Panc1 (cell line): Measurements from ENCODE around the gene GHRHR.

Source experiments
- POLR2AphosphoS5 ChIP-seq: IDR thresholded peaks from 2 replicates; pipeline ENCODE4 v1.6.1; 2012; ENCODE audit warnings: mild to moderate bottlenecking, low read depth, low read length, moderate library complexity
- TF ChIP-seq, protein P1 (sequence below): fragments of 450-650 bp; IDR thresholded peaks from 2 replicates; pipeline ENCODE4 v1.5.1; 2017; ENCODE audit warnings: mild to moderate bottlenecking

DNA sequence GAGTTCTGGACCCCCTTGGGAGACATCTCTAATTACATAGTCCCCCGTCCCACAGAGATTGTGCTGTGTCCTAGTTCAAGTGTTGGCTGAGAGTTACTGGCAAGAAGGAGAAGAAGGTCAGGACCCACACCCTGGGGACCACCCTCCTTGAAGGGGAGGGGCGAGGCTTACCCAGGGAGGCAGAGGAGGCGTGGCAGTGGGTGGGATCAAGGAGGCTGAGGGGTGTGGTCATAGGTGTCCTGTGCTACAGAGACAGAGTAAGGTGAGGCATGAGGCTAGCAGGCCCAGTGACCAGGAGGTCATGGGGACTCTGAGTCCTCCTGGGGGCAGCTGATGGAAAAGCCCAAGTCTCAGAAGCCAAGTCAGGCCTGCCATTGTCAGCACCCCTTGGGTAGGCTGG lies 59.0 kb downstream of the GHRHR start:
- TF ChIP-seq, protein P1, sequence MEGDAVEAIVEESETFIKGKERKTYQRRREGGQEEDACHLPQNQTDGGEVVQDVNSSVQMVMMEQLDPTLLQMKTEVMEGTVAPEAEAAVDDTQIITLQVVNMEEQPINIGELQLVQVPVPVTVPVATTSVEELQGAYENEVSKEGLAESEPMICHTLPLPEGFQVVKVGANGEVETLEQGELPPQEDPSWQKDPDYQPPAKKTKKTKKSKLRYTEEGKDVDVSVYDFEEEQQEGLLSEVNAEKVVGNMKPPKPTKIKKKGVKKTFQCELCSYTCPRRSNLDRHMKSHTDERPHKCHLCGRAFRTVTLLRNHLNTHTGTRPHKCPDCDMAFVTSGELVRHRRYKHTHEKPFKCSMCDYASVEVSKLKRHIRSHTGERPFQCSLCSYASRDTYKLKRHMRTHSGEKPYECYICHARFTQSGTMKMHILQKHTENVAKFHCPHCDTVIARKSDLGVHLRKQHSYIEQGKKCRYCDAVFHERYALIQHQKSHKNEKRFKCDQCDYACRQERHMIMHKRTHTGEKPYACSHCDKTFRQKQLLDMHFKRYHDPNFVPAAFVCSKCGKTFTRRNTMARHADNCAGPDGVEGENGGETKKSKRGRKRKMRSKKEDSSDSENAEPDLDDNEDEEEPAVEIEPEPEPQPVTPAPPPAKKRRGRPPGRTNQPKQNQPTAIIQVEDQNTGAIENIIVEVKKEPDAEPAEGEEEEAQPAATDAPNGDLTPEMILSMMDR = no peak
- TF ChIP-seq POLR2AphosphoS5 = no peak
